SK-N-SH treated with all-trans-retinoic acid at 6 μM for 48 hours (cell line): ENCODE measurements around the gene SLC7A9.

Experiments
- ATAC-seq: fragments of 200-7000 bp; cut with Tn5 transposase; 3 replicates; pipeline ENCODE4 v1.9.1; 2020; ENCODE audit warnings: mild to moderate bottlenecking, moderate library complexity
- ARNTL ChIP-seq: fragments of 450-650 bp; formaldehyde crosslinking; IDR thresholded peaks from 2 replicates; pipeline ENCODE4 v1.5.0; 2020; ENCODE audit warnings: low read depth, mild to moderate bottlenecking, moderate library complexity, borderline replicate concordance
- BACH2 ChIP-seq: fragments of 250-450 bp; sonication (Bioruptor Pico); IDR thresholded peaks from 2 replicates; pipeline ENCODE4 v1.9.0; 2021; ENCODE audit warnings: mild to moderate bottlenecking, borderline replicate concordance
- CSDC2 ChIP-seq: fragments of 250-450 bp; sonication (Bioruptor Pico); IDR thresholded peaks from 2 replicates; pipeline ENCODE4 v1.5.0; 2020; ENCODE audit warnings: mild to moderate bottlenecking, moderate library complexity
- ESRRG ChIP-seq: fragments of 250-450 bp; sonication (Bioruptor Pico); IDR thresholded peaks from 2 replicates; pipeline ENCODE4 v1.6.1; 2021; ENCODE audit warnings: mild to moderate bottlenecking
- ISL1 ChIP-seq: fragments of 250-450 bp; sonication (Bioruptor Pico); IDR thresholded peaks from 2 replicates; pipeline ENCODE4 v2.1.2; 2022; ENCODE audit warnings: mild to moderate bottlenecking, moderate library complexity
- OSR1 ChIP-seq: fragments of 250-450 bp; sonication (Bioruptor Pico); IDR thresholded peaks from 2 replicates; pipeline ENCODE4 v1.8.0; 2022; ENCODE audit warnings: moderate library complexity, mild to moderate bottlenecking, inconsistent platforms
- PPARA ChIP-seq: fragments of 250-450 bp; sonication (Bioruptor Pico); IDR thresholded peaks from 2 replicates; pipeline ENCODE4 v1.5.0; 2020; ENCODE audit warnings: mild to moderate bottlenecking, borderline replicate concordance
- RARB ChIP-seq: fragments of 250-450 bp; sonication (Bioruptor Pico); IDR thresholded peaks from 2 replicates; pipeline ENCODE4 v1.8.0; 2021; ENCODE audit warnings: mild to moderate bottlenecking, moderate library complexity
- SNAI2 ChIP-seq: fragments of 250-450 bp; sonication (Bioruptor Pico); IDR thresholded peaks from 2 replicates; pipeline ENCODE4 v1.5.0; 2020; ENCODE audit warnings: mild to moderate bottlenecking, moderate library complexity
- TCF4 ChIP-seq: fragments of 250-450 bp; sonication (Bioruptor Pico); IDR thresholded peaks from 2 replicates; pipeline ENCODE4 v1.8.0; 2021; ENCODE audit warnings: mild to moderate bottlenecking, moderate library complexity, borderline replicate concordance
- TOX ChIP-seq: fragments of 250-450 bp; sonication (Bioruptor Pico); IDR thresholded peaks from 2 replicates; pipeline ENCODE4 v1.8.0; 2021; ENCODE audit warnings: mild to moderate bottlenecking, moderate library complexity, borderline replicate concordance
- ZC3H10 ChIP-seq: fragments of 250-450 bp; sonication (Bioruptor Pico); IDR thresholded peaks from 2 replicates; pipeline ENCODE4 v1.5.1; 2021; ENCODE audit warnings: mild to moderate bottlenecking, moderate library complexity
- ZFP3 ChIP-seq: fragments of 250-450 bp; sonication (Bioruptor Pico); IDR thresholded peaks from 2 replicates; pipeline ENCODE4 v1.5.0; 2020; ENCODE audit warnings: mild to moderate bottlenecking, moderate library complexity
- ZFP30 ChIP-seq: fragments of 450-650 bp; formaldehyde crosslinking; IDR thresholded peaks from 2 replicates; pipeline ENCODE4 v1.5.0; 2022; ENCODE audit warnings: mild to moderate bottlenecking, moderate library complexity
- ZNF565 ChIP-seq: fragments of 450-650 bp; formaldehyde crosslinking; conservative IDR thresholded peaks from 2 replicates; pipeline ENCODE4 v1.5.0; 2020; ENCODE audit warnings: low read depth, mild to moderate bottlenecking, moderate library complexity
- ZNF70 ChIP-seq: fragments of 450-650 bp; formaldehyde crosslinking; IDR thresholded peaks from 2 replicates; pipeline ENCODE4 v1.5.0; 2020; ENCODE audit warnings: mild to moderate bottlenecking, moderate library complexity
- ZNF8 ChIP-seq: fragments of 450-650 bp; formaldehyde crosslinking; IDR thresholded peaks from 2 replicates; pipeline ENCODE4 v1.5.0; 2020; ENCODE audit warnings: mild to moderate bottlenecking, moderate library complexity
- TF ChIP-seq, protein P1 (sequence below): fragments of 250-450 bp; sonication (Bioruptor Pico); IDR thresholded peaks from 2 replicates; pipeline ENCODE4 v1.5.0; 2020; ENCODE audit warnings: mild to moderate bottlenecking, moderate library complexity
- TF ChIP-seq, protein P2 (sequence below): fragments of 250-450 bp; sonication (Bioruptor Pico); IDR thresholded peaks from 2 replicates; pipeline ENCODE4 v1.8.0; 2021; ENCODE audit warnings: low read depth, mild to moderate bottlenecking, moderate library complexity, borderline replicate concordance
- TF ChIP-seq, protein P3 (sequence below): fragments of 250-450 bp; sonication (Bioruptor Pico); IDR thresholded peaks from 2 replicates; pipeline ENCODE4 v1.5.1; 2020; ENCODE audit warnings: low read depth, mild to moderate bottlenecking, moderate library complexity
- TF ChIP-seq, protein P4 (sequence below): fragments of 250-450 bp; sonication (Bioruptor Pico); IDR thresholded peaks from 2 replicates; pipeline ENCODE4 v1.8.0; 2020; ENCODE audit warnings: mild to moderate bottlenecking, moderate library complexity, borderline replicate concordance
- TF ChIP-seq, protein P5 (sequence below): fragments of 250-450 bp; sonication (Bioruptor Pico); IDR thresholded peaks from 2 replicates; pipeline ENCODE4 v1.5.1; 2021; ENCODE audit warnings: mild to moderate bottlenecking, moderate library complexity

Gene SLC7A9

DNA sequence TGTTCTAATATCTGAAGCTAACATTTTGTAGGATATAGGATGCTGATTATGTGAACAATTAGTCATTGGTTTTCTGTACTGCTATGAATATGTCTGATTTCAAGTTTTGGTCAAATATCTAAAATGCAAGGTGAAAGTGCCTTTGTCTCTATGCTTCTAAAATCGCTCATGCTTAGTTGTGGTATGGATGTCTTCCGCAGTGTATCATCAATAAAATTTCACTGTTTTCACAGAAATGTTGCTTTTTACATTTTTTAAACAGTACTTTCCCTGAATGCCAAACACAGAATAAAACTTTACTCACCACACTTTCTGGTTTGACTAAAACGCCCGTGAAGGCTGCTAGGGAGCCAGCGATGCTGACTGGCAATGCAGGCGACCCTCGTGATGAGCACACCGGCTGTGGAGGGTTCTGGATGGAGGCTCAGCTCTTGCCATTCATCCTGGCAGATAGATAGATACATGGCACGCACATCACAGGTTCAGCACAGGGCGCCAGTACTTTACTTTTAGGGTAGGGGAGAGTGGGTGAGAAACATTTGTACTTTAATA is 40.1 kb downstream of the SLC7A9 start:
- ATAC-seq = no peak
- TF ChIP-seq ZC3H10 (CRISPR knock-in tag) (no peak), ZFP3 (CRISPR knock-in tag) (no peak), ISL1 (CRISPR knock-in tag) (no peak), TCF4 (no peak), CSDC2 (CRISPR knock-in tag) (no peak), ZNF8 (CRISPR knock-in tag) (no peak), ESRRG (CRISPR knock-in tag) (no peak), SNAI2 (CRISPR knock-in tag) (no peak), PPARA (CRISPR knock-in tag) (no peak), ZFP30 (CRISPR knock-in tag) (no peak), OSR1 (no peak), ARNTL (CRISPR knock-in tag) (no peak), RARB (CRISPR knock-in tag) (no peak)
- TF ChIP-seq, protein P1, sequence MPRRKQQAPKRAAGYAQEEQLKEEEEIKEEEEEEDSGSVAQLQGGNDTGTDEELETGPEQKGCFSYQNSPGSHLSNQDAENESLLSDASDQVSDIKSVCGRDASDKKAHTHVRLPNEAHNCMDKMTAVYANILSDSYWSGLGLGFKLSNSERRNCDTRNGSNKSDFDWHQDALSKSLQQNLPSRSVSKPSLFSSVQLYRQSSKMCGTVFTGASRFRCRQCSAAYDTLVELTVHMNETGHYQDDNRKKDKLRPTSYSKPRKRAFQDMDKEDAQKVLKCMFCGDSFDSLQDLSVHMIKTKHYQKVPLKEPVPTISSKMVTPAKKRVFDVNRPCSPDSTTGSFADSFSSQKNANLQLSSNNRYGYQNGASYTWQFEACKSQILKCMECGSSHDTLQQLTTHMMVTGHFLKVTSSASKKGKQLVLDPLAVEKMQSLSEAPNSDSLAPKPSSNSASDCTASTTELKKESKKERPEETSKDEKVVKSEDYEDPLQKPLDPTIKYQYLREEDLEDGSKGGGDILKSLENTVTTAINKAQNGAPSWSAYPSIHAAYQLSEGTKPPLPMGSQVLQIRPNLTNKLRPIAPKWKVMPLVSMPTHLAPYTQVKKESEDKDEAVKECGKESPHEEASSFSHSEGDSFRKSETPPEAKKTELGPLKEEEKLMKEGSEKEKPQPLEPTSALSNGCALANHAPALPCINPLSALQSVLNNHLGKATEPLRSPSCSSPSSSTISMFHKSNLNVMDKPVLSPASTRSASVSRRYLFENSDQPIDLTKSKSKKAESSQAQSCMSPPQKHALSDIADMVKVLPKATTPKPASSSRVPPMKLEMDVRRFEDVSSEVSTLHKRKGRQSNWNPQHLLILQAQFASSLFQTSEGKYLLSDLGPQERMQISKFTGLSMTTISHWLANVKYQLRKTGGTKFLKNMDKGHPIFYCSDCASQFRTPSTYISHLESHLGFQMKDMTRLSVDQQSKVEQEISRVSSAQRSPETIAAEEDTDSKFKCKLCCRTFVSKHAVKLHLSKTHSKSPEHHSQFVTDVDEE (CRISPR knock-in tag) = no peak
- TF ChIP-seq, protein P2, sequence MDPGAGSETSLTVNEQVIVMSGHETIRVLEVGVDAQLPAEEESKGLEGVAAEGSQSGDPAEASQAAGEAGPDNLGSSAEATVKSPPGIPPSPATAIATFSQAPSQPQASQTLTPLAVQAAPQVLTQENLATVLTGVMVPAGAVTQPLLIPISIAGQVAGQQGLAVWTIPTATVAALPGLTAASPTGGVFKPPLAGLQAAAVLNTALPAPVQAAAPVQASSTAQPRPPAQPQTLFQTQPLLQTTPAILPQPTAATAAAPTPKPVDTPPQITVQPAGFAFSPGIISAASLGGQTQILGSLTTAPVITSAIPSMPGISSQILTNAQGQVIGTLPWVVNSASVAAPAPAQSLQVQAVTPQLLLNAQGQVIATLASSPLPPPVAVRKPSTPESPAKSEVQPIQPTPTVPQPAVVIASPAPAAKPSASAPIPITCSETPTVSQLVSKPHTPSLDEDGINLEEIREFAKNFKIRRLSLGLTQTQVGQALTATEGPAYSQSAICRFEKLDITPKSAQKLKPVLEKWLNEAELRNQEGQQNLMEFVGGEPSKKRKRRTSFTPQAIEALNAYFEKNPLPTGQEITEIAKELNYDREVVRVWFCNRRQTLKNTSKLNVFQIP (CRISPR knock-in tag) = no peak
- TF ChIP-seq, protein P3, sequence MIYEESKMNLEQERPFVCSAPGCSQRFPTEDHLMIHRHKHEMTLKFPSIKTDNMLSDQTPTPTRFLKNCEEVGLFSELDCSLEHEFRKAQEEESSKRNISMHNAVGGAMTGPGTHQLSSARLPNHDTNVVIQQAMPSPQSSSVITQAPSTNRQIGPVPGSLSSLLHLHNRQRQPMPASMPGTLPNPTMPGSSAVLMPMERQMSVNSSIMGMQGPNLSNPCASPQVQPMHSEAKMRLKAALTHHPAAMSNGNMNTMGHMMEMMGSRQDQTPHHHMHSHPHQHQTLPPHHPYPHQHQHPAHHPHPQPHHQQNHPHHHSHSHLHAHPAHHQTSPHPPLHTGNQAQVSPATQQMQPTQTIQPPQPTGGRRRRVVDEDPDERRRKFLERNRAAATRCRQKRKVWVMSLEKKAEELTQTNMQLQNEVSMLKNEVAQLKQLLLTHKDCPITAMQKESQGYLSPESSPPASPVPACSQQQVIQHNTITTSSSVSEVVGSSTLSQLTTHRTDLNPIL (CRISPR knock-in tag) = no peak
- TF ChIP-seq, protein P4, sequence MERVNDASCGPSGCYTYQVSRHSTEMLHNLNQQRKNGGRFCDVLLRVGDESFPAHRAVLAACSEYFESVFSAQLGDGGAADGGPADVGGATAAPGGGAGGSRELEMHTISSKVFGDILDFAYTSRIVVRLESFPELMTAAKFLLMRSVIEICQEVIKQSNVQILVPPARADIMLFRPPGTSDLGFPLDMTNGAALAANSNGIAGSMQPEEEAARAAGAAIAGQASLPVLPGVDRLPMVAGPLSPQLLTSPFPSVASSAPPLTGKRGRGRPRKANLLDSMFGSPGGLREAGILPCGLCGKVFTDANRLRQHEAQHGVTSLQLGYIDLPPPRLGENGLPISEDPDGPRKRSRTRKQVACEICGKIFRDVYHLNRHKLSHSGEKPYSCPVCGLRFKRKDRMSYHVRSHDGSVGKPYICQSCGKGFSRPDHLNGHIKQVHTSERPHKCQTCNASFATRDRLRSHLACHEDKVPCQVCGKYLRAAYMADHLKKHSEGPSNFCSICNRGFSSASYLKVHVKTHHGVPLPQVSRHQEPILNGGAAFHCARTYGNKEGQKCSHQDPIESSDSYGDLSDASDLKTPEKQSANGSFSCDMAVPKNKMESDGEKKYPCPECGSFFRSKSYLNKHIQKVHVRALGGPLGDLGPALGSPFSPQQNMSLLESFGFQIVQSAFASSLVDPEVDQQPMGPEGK (CRISPR knock-in tag) = no peak

DNA sequence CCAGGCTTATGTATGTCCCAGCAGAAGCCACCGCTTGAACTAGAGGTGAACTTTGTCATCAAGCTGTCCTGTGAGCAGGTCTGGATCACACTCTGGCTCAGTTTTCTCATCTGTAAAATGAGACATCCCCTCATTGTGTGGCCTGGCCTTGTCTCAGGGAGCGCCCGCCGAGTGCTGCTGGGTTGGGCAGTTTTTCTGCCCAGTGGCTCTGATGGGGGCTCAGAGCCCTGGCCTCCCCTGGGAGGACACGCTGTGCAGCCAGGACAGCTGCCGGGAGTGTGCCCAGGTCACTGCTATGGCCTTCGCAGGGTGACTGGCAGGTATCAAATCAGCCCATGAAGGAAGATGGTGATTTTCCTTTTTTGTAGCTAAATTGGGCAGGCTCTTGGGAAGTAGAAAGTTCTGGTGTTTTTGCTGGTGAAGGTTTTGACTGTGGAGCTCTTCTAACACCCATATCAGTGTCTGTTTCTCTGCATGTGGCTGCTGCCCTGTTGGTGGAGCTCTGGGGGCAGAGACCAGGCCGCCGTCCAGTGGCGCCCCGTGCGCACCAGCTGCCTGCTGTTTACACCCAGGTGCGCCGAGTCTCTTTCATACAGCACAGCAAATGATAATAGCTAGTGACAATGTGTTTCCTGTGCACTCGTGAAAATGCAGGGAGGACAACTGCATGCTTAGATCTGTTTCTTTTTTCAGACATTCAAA is 40.8 kb downstream of the SLC7A9 start:
- ATAC-seq = no peak
- TF ChIP-seq, protein P5, sequence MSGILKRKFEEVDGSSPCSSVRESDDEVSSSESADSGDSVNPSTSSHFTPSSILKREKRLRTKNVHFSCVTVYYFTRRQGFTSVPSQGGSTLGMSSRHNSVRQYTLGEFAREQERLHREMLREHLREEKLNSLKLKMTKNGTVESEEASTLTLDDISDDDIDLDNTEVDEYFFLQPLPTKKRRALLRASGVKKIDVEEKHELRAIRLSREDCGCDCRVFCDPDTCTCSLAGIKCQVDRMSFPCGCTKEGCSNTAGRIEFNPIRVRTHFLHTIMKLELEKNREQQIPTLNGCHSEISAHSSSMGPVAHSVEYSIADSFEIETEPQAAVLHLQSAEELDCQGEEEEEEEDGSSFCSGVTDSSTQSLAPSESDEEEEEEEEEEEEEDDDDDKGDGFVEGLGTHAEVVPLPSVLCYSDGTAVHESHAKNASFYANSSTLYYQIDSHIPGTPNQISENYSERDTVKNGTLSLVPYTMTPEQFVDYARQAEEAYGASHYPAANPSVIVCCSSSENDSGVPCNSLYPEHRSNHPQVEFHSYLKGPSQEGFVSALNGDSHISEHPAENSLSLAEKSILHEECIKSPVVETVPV = no peak
- TF ChIP-seq, protein P1 (CRISPR knock-in tag) = no peak
- no peak for TF ChIP-seq TOX (CRISPR knock-in tag)
- no peak for TF ChIP-seq SNAI2 (CRISPR knock-in tag)
- no peak for TF ChIP-seq ZNF565 (CRISPR knock-in tag)
- TF ChIP-seq ZFP3 (CRISPR knock-in tag) = no peak
- TF ChIP-seq, protein P3 (CRISPR knock-in tag) = no peak
- no peak for TF ChIP-seq ESRRG (CRISPR knock-in tag)
- TF ChIP-seq ZNF8 (CRISPR knock-in tag) = no peak
- TF ChIP-seq BACH2 (CRISPR knock-in tag) = no peak
- no peak for TF ChIP-seq ZC3H10 (CRISPR knock-in tag)
- TF ChIP-seq, protein P2 (CRISPR knock-in tag) = no peak
- TF ChIP-seq ZNF70 (CRISPR knock-in tag) = no peak
